Small intestine (tissue), 7 donors: ENCODE measurements around the gene LMO1. TPM values are rescaled to one million over a fixed set of nuclear protein-coding genes. Genes with fewer than 3 reads are reported as not detected.

ENCODE experiments used
- DNase-seq, 2 donors: peaks; one replicate each; pipeline versions ENCODE4 v3.0.0 to v3.0.0-alpha.2; 2013
- FAIRE-seq: peaks from 2 replicates; lab custom pipeline; 2012; peaks lifted over from hg19 to GRCh38; lab: Jason Lieb, UNC
- H3K27ac ChIP-seq, 3 donors: one replicate each; pipeline ENCODE4 v1.5.1; 2013; ENCODE audit warnings: low read length in 2 of 3, mild to moderate bottlenecking in 2 of 3, control low read depth in 1 of 3, inconsistent platforms in 1 of 3, low read depth in 1 of 3, moderate library complexity in 1 of 3
- H3K27me3 ChIP-seq, 3 donors: one replicate each; pipeline ENCODE4 v1.6.1; 2013; ENCODE audit warnings: low read length in 3 of 3, inconsistent platforms in 1 of 3; ENCODE audit not compliant: control insufficient read depth in 3 of 3, insufficient read depth in 3 of 3
- H3K36me3 ChIP-seq, 3 donors: one replicate each; pipeline ENCODE4 v1.6.1; 2013; ENCODE audit warnings: low read length in 3 of 3, inconsistent platforms in 1 of 3, low read depth in 1 of 3, mild to moderate bottlenecking in 1 of 3, moderate library complexity in 1 of 3; ENCODE audit not compliant: control insufficient read depth in 3 of 3, insufficient read depth in 2 of 3
- H3K4me1 ChIP-seq, 3 donors: one replicate each; pipeline ENCODE4 v1.6.1; 2013; ENCODE audit warnings: low read length in 2 of 3, inconsistent platforms in 1 of 3, low read depth in 1 of 3, mild to moderate bottlenecking in 1 of 3, moderate library complexity in 1 of 3; ENCODE audit not compliant: control insufficient read depth in 3 of 3, insufficient read depth in 2 of 3
- H3K4me3 ChIP-seq, 3 donors: one replicate each; pipeline ENCODE4 v1.5.1; 2013; ENCODE audit warnings: low read length in 3 of 3, control low read depth in 1 of 3, inconsistent platforms in 1 of 3, low read depth in 1 of 3, mild to moderate bottlenecking in 1 of 3, moderate library complexity in 1 of 3
- H3K9me3 ChIP-seq, 2 donors: one replicate each; pipeline ENCODE4 v1.6.1; 2013; ENCODE audit warnings: low read depth in 1 of 2, low read length in 1 of 2; ENCODE audit not compliant: control insufficient read depth in 2 of 2, insufficient read depth in 1 of 2
- WGBS, 3 donors: extraction: QIAGEN DNeasy Blood & Tissue Kit; methylation state at CpG; one replicate each; pipeline ENCODE4 v1.1.7; 2013; 5-methylcytosine and 5-hydroxymethylcytosine counted together
- polyA plus RNA-seq, 4 donors: library from polyadenylated mRNA; stranded (reverse) in 3 of 4; unstranded in 1 of 4; fragments of 200-250 nt in 3 of 4; fragments of 120-200 nt in 1 of 4; gene quantifications; one replicate each; pipeline versions ENCODE4 v1.2.1 to v1.2.3, GENCODE V29; 2013
- donor health status: healthy with polysubstance abuse.
- donor health status: control.
- donor health status: control.
- donor health status: Bipolar disorder and iron deficiency.
- donor health status: healthy.

LMO1 gene
- polyA plus RNA-seq, 4 donors = 0.04 TPM; not detected in 3

- DNase-seq (no peak), FAIRE-seq (no peak)
- 80 to 87% (median 83%) methylated on average over 11 of the region's 11 CpGs for WGBS, 3 donors
- H3K4me3 ChIP-seq = no peak overlapping the region
- H3K4me1 ChIP-seq = no peaks in the 10 kb centered on the region
- no peaks in the 10 kb centered on the region for H3K9me3 ChIP-seq
- no peak overlapping the region for H3K27ac ChIP-seq
- no peaks in the 10 kb centered on the region for H3K36me3 ChIP-seq
- H3K27me3 ChIP-seq = peaks cover 0 to 21% (median 13%) of the 10 kb centered on the region in 3 donors
Measured at GRCh38 chr11:8202516-8203413, 60.9 kb downstream of the LMO1 start.

- no peaks in the 10 kb centered on the region for H3K9me3 ChIP-seq
- no peaks in the 10 kb centered on the region for H3K4me1 ChIP-seq
- DNase-seq (no peak), FAIRE-seq (no peak)
- peaks cover 0 to 13% (median 4%) of the 10 kb centered on the region in 3 donors for H3K27me3 ChIP-seq
- WGBS, 3 donors = 45 to 63% (median 48%) methylated on average over 4 of the region's 4 CpGs
- no peak overlapping the region for H3K4me3 ChIP-seq
- H3K27ac ChIP-seq = no peak overlapping the region
- H3K36me3 ChIP-seq = no peaks in the 10 kb centered on the region
Measured at GRCh38 chr11:8201644-8202365, 61.9 kb downstream of the LMO1 start.

GRCh38 chr11:8199676-8200075 is 64.0 kb downstream of the LMO1 start:
- DNase-seq (no peak), FAIRE-seq (no peak)
- H3K4me3 ChIP-seq = no peak overlapping the region
- no peaks in the 10 kb centered on the region for H3K4me1 ChIP-seq
- no peaks in the 10 kb centered on the region for H3K9me3 ChIP-seq
- H3K27ac ChIP-seq = no peak overlapping the region
- no peaks in the 10 kb centered on the region for H3K36me3 ChIP-seq
- whole genome bisulfite sequencing, 3 donors = 51 to 81% (median 67%) methylated on average over 2 of the region's 2 CpGs
- H3K27me3 ChIP-seq = peaks cover 0 to 7% (median 0%) of the 10 kb centered on the region in 3 donors

- no peaks in the 10 kb centered on the region for H3K36me3 ChIP-seq
- DNase-seq = no peak
- no peak overlapping the region for H3K4me3 ChIP-seq
- no peak for FAIRE-seq
- no peak overlapping the region for H3K27ac ChIP-seq
- peaks cover 0 to 13% (median 0%) of the 10 kb centered on the region in 3 donors for H3K27me3 ChIP-seq
- H3K4me1 ChIP-seq = no peaks in the 10 kb centered on the region
- no peaks in the 10 kb centered on the region for H3K9me3 ChIP-seq
Measured at GRCh38 chr11:8196749-8197148, 66.9 kb downstream of the LMO1 start.

GRCh38 chr11:8194956-8195355 is 68.7 kb downstream of the LMO1 start:
- Histone ChIP-seq H3K36me3 (no peaks in the 10 kb centered on the region), H3K9me3 (no peaks in the 10 kb centered on the region), H3K27me3 (peaks cover 0 to 16% (median 0%) of the 10 kb centered on the region in 3 donors), H3K4me1 (no peaks in the 10 kb centered on the region), H3K4me3 (no peak overlapping the region), H3K27ac (no peak overlapping the region)
- WGBS, 3 donors = 65 to 75% (median 70%) methylated on average over 4 of the region's 4 CpGs
- FAIRE-seq = no peak
- no peak for DNase-seq

- 32 to 42% (median 35%) methylated on average over 5 of the region's 5 CpGs for WGBS, 3 donors
- DNase-seq = no peak
- H3K27me3 ChIP-seq = peaks cover 0 to 16% (median 0%) of the 10 kb centered on the region in 3 donors
- H3K27ac ChIP-seq = no peak overlapping the region
- no peaks in the 10 kb centered on the region for H3K4me1 ChIP-seq
- no peak for FAIRE-seq
- H3K4me3 ChIP-seq = no peak overlapping the region
- no peaks in the 10 kb centered on the region for H3K9me3 ChIP-seq
- no peaks in the 10 kb centered on the region for H3K36me3 ChIP-seq
Measured at GRCh38 chr11:8192896-8193209, 70.8 kb downstream of the LMO1 start.

- no peaks in the 10 kb centered on the region for H3K36me3 ChIP-seq
- WGBS, 3 donors = 71 to 73% (median 72%) methylated on average over 19 of the region's 19 CpGs
- H3K27ac ChIP-seq = no peak overlapping the region
- DNase-seq (peak; percentile 56 to 63), FAIRE-seq (no peak)
- H3K4me3 ChIP-seq = no peak overlapping the region
- H3K4me1 ChIP-seq = no peaks in the 10 kb centered on the region
- peaks cover 0 to 16% (median 0%) of the 10 kb centered on the region in 3 donors for H3K27me3 ChIP-seq
- no peaks in the 10 kb centered on the region for H3K9me3 ChIP-seq
Measured at GRCh38 chr11:8192016-8192895, 71.4 kb downstream of the LMO1 start.

GRCh38 chr11:8190431-8190830 is 73.2 kb downstream of the LMO1 start:
- no peak overlapping the region for H3K27ac ChIP-seq
- no peaks in the 10 kb centered on the region for H3K4me1 ChIP-seq
- 36 to 50% (median 46%) methylated on average over 2 of the region's 2 CpGs for WGBS, 3 donors
- peaks cover 0 to 11% (median 0%) of the 10 kb centered on the region in 3 donors for H3K27me3 ChIP-seq
- H3K4me3 ChIP-seq = no peak overlapping the region
- FAIRE-seq = no peak
- DNase-seq = no peak
- H3K9me3 ChIP-seq = no peaks in the 10 kb centered on the region
- H3K36me3 ChIP-seq = no peaks in the 10 kb centered on the region
